ENCODE data around the gene R3HDM1.

- no peak for TF ChIP-seq CTCF (IDR thresholded peaks at IDR 0.05; ENCODE audit: insufficient read depth, low read length, poor library complexity, severe bottlenecking)
- TF ChIP-seq EZH2phosphoT487 (conservative IDR thresholded peaks at IDR 0.05; ENCODE audit: low read length) = no peak
These were observed 208.9 kb downstream of the R3HDM1 start for GRCh38 chr2:135740206-135740605.
